ENCODE results near the gene SETDB2. TPM values are rescaled to one million over a fixed set of nuclear protein-coding genes. Genes with fewer than 3 reads are reported as not detected.

The SETDB2 gene
- total and polyA plus RNA-seq, 4 donors = 4.7 to 13.3 (median 9.1) TPM

GRCh38 chr13:49441312-49441711 is 2.8 kb upstream of the SETDB2 start:
- Histone ChIP-seq H3K9me3 (ENCODE audit: control insufficient read depth, low read length) (no peaks in the 10 kb centered on the region), H3K4me1 (ENCODE audit: control insufficient read depth in 1 of 2, insufficient read depth in 2 of 2, low read length in 2 of 2) (peaks cover 0 to 2% of the 10 kb centered on the region in 2 donors), H3K27me3 (ENCODE audit: control insufficient read depth in 1 of 2, insufficient read depth in 2 of 2, low read length in 1 of 2) (no peaks in the 10 kb centered on the region), H3K27ac (ENCODE audit: low read depth in 1 of 2, low read length in 2 of 2) (no peak overlapping the region), H3K4me3 (ENCODE audit: low read length in 2 of 2) (no peak overlapping the region), H3K36me3 (ENCODE audit: control insufficient read depth in 1 of 2, insufficient read depth in 2 of 2, low read length in 1 of 2) (no peaks in the 10 kb centered on the region)
- WGBS, 2 donors = 94 to 99% methylated on average over 3 of the region's 3 CpGs
- intact Hi-C loops (cut with DNase I) = loop anchor here in 1 of 2 donors (10.0 kb wide), 1 partner anchor 143 kb away; the partner anchor contains the start of gene RCBTB1
- ATAC-seq (ENCODE audit: low FRiP score) (no peak), DNase-seq (no peak)

GRCh38 chr13:49441846-49442245 is 2.2 kb upstream of the SETDB2 start:
- Histone ChIP-seq H3K36me3 (ENCODE audit: control insufficient read depth in 1 of 2, insufficient read depth in 2 of 2, low read length in 1 of 2) (no peaks in the 10 kb centered on the region), H3K27ac (ENCODE audit: low read depth in 1 of 2, low read length in 2 of 2) (no peak overlapping the region), H3K9me3 (ENCODE audit: control insufficient read depth, low read length) (no peaks in the 10 kb centered on the region), H3K27me3 (ENCODE audit: control insufficient read depth in 1 of 2, insufficient read depth in 2 of 2, low read length in 1 of 2) (no peaks in the 10 kb centered on the region), H3K4me1 (ENCODE audit: control insufficient read depth in 1 of 2, insufficient read depth in 2 of 2, low read length in 2 of 2) (peaks cover 0 to 2% of the 10 kb centered on the region in 2 donors), H3K4me3 (ENCODE audit: low read length in 2 of 2) (no peak overlapping the region)
- intact Hi-C loops (cut with DNase I) = loop anchor here in 1 of 2 donors (10.0 kb wide), 1 partner anchor 143 kb away; the partner anchor contains the start of gene RCBTB1
- WGBS, 2 donors = 74 to 78% methylated on average over 2 of the region's 2 CpGs
- DNase-seq (no peak), ATAC-seq (ENCODE audit: low FRiP score) (no peak)

GRCh38 chr13:49443357-49443703 is 744 bp upstream of the SETDB2 start:
- DNase-seq (no peak), ATAC-seq (ENCODE audit: low FRiP score) (no peak)
- Histone ChIP-seq H3K9me3 (ENCODE audit: control insufficient read depth, low read length) (no peaks in the 10 kb centered on the region), H3K27ac (ENCODE audit: low read depth in 1 of 2, low read length in 2 of 2) (peak overlapping the region; percentile 65 to 93), H3K27me3 (ENCODE audit: control insufficient read depth in 1 of 2, insufficient read depth in 2 of 2, low read length in 1 of 2) (no peaks in the 10 kb centered on the region), H3K4me3 (ENCODE audit: low read length in 2 of 2) (peak overlapping the region; percentile 38 to 82), H3K36me3 (ENCODE audit: control insufficient read depth in 1 of 2, insufficient read depth in 2 of 2, low read length in 1 of 2) (no peaks in the 10 kb centered on the region), H3K4me1 (ENCODE audit: control insufficient read depth in 1 of 2, insufficient read depth in 2 of 2, low read length in 2 of 2) (peaks cover 0 to 2% of the 10 kb centered on the region in 2 donors)
- WGBS, 2 donors = 1 to 4% methylated on average over 10 of the region's 10 CpGs
- intact Hi-C loops (cut with DNase I) = loop anchor here in 1 of 2 donors (10.0 kb wide), 1 partner anchor 141 kb away; the partner anchor contains the start of gene RCBTB1

- H3K4me3 ChIP-seq (ENCODE audit: low read length in 2 of 2) = peak overlapping the region; percentile 44 to 71
- H3K4me1 ChIP-seq (ENCODE audit: control insufficient read depth in 1 of 2, insufficient read depth in 2 of 2, low read length in 2 of 2) = peaks cover 0 to 2% of the 10 kb centered on the region in 2 donors
- H3K27ac ChIP-seq (ENCODE audit: low read depth in 1 of 2, low read length in 2 of 2) = peak overlapping the region; percentile 1 to 66
- ATAC-seq (ENCODE audit: low FRiP score) (peak; percentile 60), DNase-seq (no peak)
- no peaks in the 10 kb centered on the region for H3K27me3 ChIP-seq (ENCODE audit: control insufficient read depth in 1 of 2, insufficient read depth in 2 of 2, low read length in 1 of 2)
- no peaks in the 10 kb centered on the region for H3K36me3 ChIP-seq (ENCODE audit: control insufficient read depth in 1 of 2, insufficient read depth in 2 of 2, low read length in 1 of 2)
- WGBS, 2 donors = 1% methylated on average over 29 of the region's 29 CpGs
- no peaks in the 10 kb centered on the region for H3K9me3 ChIP-seq (ENCODE audit: control insufficient read depth, low read length)
- intact Hi-C loops (cut with DNase I) = loop anchor here in 1 of 2 donors (5.0 to 10.0 kb wide), 2 partner anchors 53 to 140 kb away; partner anchors contain the start of genes PHF11 and RCBTB1
These were observed 686 bp downstream of the SETDB2 start for GRCh38 chr13:49444524-49445395.

- peaks cover 0 to 2% of the 10 kb centered on the region in 2 donors for H3K4me1 ChIP-seq (ENCODE audit: control insufficient read depth in 1 of 2, insufficient read depth in 2 of 2, low read length in 2 of 2)
- no peaks in the 10 kb centered on the region for H3K9me3 ChIP-seq (ENCODE audit: control insufficient read depth, low read length)
- no peak overlapping the region for H3K4me3 ChIP-seq (ENCODE audit: low read length in 2 of 2)
- H3K27ac ChIP-seq (ENCODE audit: low read depth in 1 of 2, low read length in 2 of 2) = no peak overlapping the region
- H3K36me3 ChIP-seq (ENCODE audit: control insufficient read depth in 1 of 2, insufficient read depth in 2 of 2, low read length in 1 of 2) = no peaks in the 10 kb centered on the region
- H3K27me3 ChIP-seq (ENCODE audit: control insufficient read depth in 1 of 2, insufficient read depth in 2 of 2, low read length in 1 of 2) = no peaks in the 10 kb centered on the region
- DNase-seq (no peak), ATAC-seq (ENCODE audit: low FRiP score) (no peak)
- intact Hi-C loops (cut with DNase I) = loop anchor here in 1 of 2 donors (5.0 to 10.0 kb wide), 2 partner anchors 51 to 138 kb away; partner anchors contain the start of genes PHF11 and RCBTB1
These were observed 2.4 kb downstream of the SETDB2 start for GRCh38 chr13:49446473-49446872.

- intact Hi-C loops (cut with DNase I) = loop anchor here in 1 of 2 donors (5.0 to 10.0 kb wide), 2 partner anchors 49 to 136 kb away; partner anchors contain the start of genes PHF11 and RCBTB1
- no peak for DNase-seq
- Histone ChIP-seq H3K27ac (ENCODE audit: low read depth in 1 of 2, low read length in 2 of 2) (no peak overlapping the region), H3K4me1 (ENCODE audit: control insufficient read depth in 1 of 2, insufficient read depth in 2 of 2, low read length in 2 of 2) (peaks cover 0 to 2% of the 10 kb centered on the region in 2 donors), H3K4me3 (ENCODE audit: low read length in 2 of 2) (no peak overlapping the region), H3K27me3 (ENCODE audit: control insufficient read depth in 1 of 2, insufficient read depth in 2 of 2, low read length in 1 of 2) (no peaks in the 10 kb centered on the region), H3K9me3 (ENCODE audit: control insufficient read depth, low read length) (no peaks in the 10 kb centered on the region), H3K36me3 (ENCODE audit: control insufficient read depth in 1 of 2, insufficient read depth in 2 of 2, low read length in 1 of 2) (no peaks in the 10 kb centered on the region)
- 95 to 97% methylated on average over 2 of the region's 2 CpGs for WGBS, 2 donors
- no peak for ATAC-seq (ENCODE audit: low FRiP score)
These were observed 4.7 kb downstream of the SETDB2 start for GRCh38 chr13:49448753-49449152.

- Histone ChIP-seq H3K9me3 (ENCODE audit: control insufficient read depth, low read length) (no peaks in the 10 kb centered on the region), H3K27ac (ENCODE audit: low read depth in 1 of 2, low read length in 2 of 2) (no peak overlapping the region), H3K36me3 (ENCODE audit: control insufficient read depth in 1 of 2, insufficient read depth in 2 of 2, low read length in 1 of 2) (no peaks in the 10 kb centered on the region), H3K4me1 (ENCODE audit: control insufficient read depth in 1 of 2, insufficient read depth in 2 of 2, low read length in 2 of 2) (peaks cover 0 to 2% of the 10 kb centered on the region in 2 donors), H3K4me3 (ENCODE audit: low read length in 2 of 2) (no peak overlapping the region), H3K27me3 (ENCODE audit: control insufficient read depth in 1 of 2, insufficient read depth in 2 of 2, low read length in 1 of 2) (no peaks in the 10 kb centered on the region)
- no peak for ATAC-seq (ENCODE audit: low FRiP score)
- 85 to 86% methylated on average over 3 of the region's 3 CpGs for WGBS, 2 donors
- intact Hi-C loops (cut with DNase I) = loop anchor here in 1 of 2 donors (10.0 kb wide), 1 partner anchor 155 kb away; no protein-coding TSS in a partner anchor
- DNase-seq = no peak
These were observed 6.2 kb downstream of the SETDB2 start for GRCh38 chr13:49450105-49450819.

GRCh38 chr13:49452725-49453457 is 8.8 kb downstream of the SETDB2 start:
- ATAC-seq (ENCODE audit: low FRiP score) = no peak
- DNase-seq = no peak
- intact Hi-C loops (cut with DNase I) = loop anchor here in 1 of 2 donors (10.0 kb wide), 1 partner anchor 152 kb away; no protein-coding TSS in a partner anchor
- Histone ChIP-seq H3K27me3 (ENCODE audit: control insufficient read depth in 1 of 2, insufficient read depth in 2 of 2, low read length in 1 of 2) (no peaks in the 10 kb centered on the region), H3K36me3 (ENCODE audit: control insufficient read depth in 1 of 2, insufficient read depth in 2 of 2, low read length in 1 of 2) (no peaks in the 10 kb centered on the region), H3K27ac (ENCODE audit: low read depth in 1 of 2, low read length in 2 of 2) (no peak overlapping the region), H3K9me3 (ENCODE audit: control insufficient read depth, low read length) (no peaks in the 10 kb centered on the region), H3K4me1 (ENCODE audit: control insufficient read depth in 1 of 2, insufficient read depth in 2 of 2, low read length in 2 of 2) (no peaks in the 10 kb centered on the region), H3K4me3 (ENCODE audit: low read length in 2 of 2) (no peak overlapping the region)
- WGBS, 2 donors = 92 to 94% methylated on average over 8 of the region's 8 CpGs

Data from aorta (tissue), 5 donors.